GM12892 (cell line): ENCODE results near the gene C1GALT1.
"Not testable (repeated sequence)": the region's sequence is repeated elsewhere in the genome, so short reads cannot be mapped to it uniquely, and the experiment has no call there.

ENCODE experiments used
- POLR2A ChIP-seq: IDR thresholded peaks from 2 replicates; pipeline ENCODE4 v1.6.1; 2011; ENCODE audit warnings: low read depth, low read length, control low read depth
- POLR2AphosphoS5 ChIP-seq: IDR thresholded peaks from 2 replicates; pipeline ENCODE4 v1.6.1; 2011; ENCODE audit warnings: low read depth, low read length, control low read depth

DNA sequence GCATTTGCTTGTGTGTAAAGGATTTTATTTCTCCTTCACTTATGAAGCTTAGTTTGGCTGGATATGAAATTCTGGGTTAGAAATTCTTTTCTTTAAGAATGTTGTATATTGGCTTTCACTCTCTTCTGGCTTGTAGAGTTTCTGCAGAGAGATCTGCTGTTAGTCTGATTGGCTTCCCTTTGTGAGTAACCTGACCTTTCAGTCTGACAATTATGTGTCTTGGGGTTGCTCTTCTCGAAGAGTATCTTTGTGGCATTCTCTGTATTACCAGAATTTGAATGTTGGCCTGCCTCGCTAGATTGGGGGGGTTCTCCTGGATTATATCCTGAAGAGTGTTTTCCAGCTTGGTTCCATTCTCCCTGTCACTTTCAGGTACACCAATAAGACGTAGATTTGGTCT, 17.9 kb downstream of the C1GALT1 start:
- not testable (repeated sequence) for TF ChIP-seq POLR2AphosphoS5, POLR2A
